ENCODE data around the gene METTL5. TPM values are rescaled to one million over a fixed set of nuclear protein-coding genes. Genes with fewer than 3 reads are reported as not detected.
"Not testable (repeated sequence)": the region's sequence is repeated elsewhere in the genome, so short reads cannot be mapped to it uniquely, and the experiment has no call there.

The METTL5 gene
- 33.2 TPM for total RNA-seq
- long read RNA-seq, transcript METTL5-203 (8 exons, 800 nt), result minor isoform, 5 of 28 reads
- long read RNA-seq, transcript METTL5-206 (8 exons, 880 nt), result major isoform, 10 of 28 reads
- long read RNA-seq, partial matches to known transcripts, result 2 of 28 reads
- long read RNA-seq, other reads (novel, unspliced or antisense), result 8 of 28 reads

DNA sequence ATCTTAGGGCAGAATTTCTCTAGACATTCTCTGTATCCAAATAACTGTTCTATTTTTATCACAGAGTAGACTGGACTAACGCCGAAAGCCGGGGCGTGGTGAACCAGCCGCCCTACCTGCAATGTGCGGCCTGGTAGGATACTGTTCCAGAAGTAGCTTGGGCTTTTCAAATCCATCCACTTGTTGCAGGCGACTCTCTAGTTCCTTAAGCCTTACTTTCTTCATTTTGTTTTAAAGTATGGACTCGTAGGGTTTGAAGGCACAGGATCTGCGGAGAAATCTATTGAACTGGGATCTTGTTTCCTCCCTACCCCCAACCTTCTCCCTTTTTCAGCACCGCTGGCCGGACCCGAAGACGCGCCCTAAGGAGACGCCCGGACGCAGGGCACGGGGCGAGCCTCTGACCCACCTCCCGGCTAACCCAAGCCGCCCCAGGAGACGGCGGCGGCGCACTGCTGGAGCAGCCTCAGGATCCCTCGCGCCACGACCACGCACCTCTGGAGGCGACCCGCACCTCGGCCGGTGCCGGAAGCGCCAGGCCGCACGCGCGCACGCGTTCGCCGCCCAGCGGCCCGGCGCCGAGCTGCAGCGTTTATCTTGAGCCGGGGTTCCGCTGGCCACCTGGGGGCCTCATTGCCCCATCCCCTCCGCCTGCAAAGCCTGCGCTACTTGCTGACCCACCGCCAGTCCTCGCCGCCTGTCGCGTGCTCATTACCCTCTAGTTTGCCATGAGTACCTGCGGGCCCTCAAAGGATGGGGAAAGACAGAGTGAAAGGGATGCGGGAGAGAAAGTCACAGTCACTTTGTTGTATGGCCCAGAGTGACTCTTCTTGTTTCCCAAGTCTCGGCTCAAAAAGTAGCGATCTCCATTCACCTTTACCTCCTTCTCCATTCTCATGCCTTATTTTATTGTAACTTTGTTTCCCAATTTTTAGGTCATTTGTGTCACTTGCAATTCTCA lies at the start of gene METTL5:
Gene METTL5 (minus strand): TSS at position 533 of the 961 bp plus-strand sequence. CDS start 308 bp downstream, at position 225.
- peak within 1 kb of the TSS; percentile 84 for H3K4me3 ChIP-seq
- intact Hi-C loops (cut with DNase I), result no loop called here
- TF ChIP-seq, protein P1, sequence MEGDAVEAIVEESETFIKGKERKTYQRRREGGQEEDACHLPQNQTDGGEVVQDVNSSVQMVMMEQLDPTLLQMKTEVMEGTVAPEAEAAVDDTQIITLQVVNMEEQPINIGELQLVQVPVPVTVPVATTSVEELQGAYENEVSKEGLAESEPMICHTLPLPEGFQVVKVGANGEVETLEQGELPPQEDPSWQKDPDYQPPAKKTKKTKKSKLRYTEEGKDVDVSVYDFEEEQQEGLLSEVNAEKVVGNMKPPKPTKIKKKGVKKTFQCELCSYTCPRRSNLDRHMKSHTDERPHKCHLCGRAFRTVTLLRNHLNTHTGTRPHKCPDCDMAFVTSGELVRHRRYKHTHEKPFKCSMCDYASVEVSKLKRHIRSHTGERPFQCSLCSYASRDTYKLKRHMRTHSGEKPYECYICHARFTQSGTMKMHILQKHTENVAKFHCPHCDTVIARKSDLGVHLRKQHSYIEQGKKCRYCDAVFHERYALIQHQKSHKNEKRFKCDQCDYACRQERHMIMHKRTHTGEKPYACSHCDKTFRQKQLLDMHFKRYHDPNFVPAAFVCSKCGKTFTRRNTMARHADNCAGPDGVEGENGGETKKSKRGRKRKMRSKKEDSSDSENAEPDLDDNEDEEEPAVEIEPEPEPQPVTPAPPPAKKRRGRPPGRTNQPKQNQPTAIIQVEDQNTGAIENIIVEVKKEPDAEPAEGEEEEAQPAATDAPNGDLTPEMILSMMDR (IDR thresholded peaks at IDR 0.05), result peak; percentile 99
- H3K36me3 ChIP-seq, result no peaks in the 10 kb centered on the region
- H3K27ac ChIP-seq, result peak within 1 kb of the TSS; percentile 86
- no peaks in the 10 kb centered on the region for H3K27me3 ChIP-seq (ENCODE audit: low read depth)
- DNase-seq (peak; percentile 89), ATAC-seq (peak; percentile 87 to 90)
- H3K9me3 ChIP-seq, result no peaks in the 10 kb centered on the region
- peaks cover 35% of the 10 kb centered on the region for H3K4me1 ChIP-seq

DNA sequence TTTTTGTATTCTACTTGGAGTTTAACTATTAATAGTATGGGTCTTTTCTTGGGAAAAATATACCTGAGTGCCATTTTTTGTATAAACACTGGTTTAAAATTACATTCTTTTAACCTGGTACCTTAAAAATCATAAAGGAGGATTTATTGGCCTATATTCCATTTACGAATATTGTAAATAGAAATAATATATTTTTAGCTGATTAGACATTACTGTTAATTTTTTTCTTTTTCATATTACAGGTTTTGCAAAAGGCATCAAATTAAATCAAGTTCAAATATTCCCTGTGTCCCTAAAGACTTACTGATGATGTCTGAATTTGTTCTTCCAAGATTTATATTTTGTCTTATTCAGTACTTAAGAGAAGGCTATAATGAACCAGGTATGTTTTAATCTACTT lies 47.3 kb upstream of the METTL5 start:
- Histone ChIP-seq H3K27ac (no peak overlapping the region), H3K4me1 (no peaks in the 10 kb centered on the region), H3K36me3 (peaks cover 11% of the 10 kb centered on the region), H3K27me3 (ENCODE audit: low read depth) (no peaks in the 10 kb centered on the region), H3K9me3 (no peaks in the 10 kb centered on the region), H3K4me3 (no peak overlapping the region)
- DNase-seq, result no peak
- intact Hi-C loops (cut with DNase I), result no loop called here
- TF ChIP-seq, protein P1 (IDR thresholded peaks at IDR 0.05), result no peak
- ATAC-seq, result no peak

DNA sequence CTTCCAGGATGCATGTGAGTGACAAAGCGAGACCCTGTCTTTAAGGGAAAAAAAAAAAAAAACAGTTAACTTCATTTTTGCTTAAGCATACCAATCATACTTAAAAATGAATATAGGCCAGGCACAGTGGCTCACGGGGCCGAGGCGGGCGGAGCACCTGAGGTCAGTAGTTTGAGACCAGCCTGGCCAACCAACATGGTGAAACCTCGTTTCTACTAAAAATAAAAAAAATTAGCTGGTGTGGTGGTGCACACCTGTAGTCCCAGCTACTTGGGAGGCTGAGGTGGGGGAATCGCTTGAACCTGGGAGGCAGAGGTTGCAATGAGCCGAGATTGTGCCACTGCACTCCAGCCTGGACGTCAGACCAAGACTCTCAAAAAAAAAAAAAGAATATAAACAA lies 46.7 kb upstream of the METTL5 start:
- H3K4me1 ChIP-seq; H3K27me3 ChIP-seq (ENCODE audit: low read depth); intact Hi-C loops (cut with DNase I); H3K4me3 ChIP-seq; H3K27ac ChIP-seq; H3K36me3 ChIP-seq; H3K9me3 ChIP-seq; ATAC-seq; DNase-seq: not testable (repeated sequence)

DNA sequence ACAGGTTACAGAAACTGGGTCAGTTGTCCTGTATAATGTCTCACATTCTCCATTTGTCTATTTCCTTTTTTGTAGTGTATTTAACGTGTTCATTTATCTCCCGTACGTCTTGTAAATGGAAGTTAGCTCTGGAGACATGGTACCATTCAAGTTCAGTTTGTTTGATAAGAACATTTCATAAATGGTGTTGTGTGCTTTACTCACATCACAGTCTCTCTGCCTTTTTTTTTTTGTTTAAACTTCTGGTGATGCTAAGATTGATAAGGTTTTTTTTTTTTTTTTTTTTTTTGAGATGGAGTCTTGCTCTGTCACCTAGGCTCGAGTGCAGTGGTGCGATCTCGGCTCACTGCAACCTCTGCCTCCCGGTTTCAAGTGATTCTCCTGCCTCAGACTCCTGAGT lies 44.2 kb upstream of the METTL5 start:
- Histone ChIP-seq H3K36me3 (no peaks in the 10 kb centered on the region), H3K27me3 (ENCODE audit: low read depth) (no peaks in the 10 kb centered on the region), H3K27ac (no peak overlapping the region), H3K4me3 (no peak overlapping the region), H3K9me3 (no peaks in the 10 kb centered on the region), H3K4me1 (peaks cover 4% of the 10 kb centered on the region)
- intact Hi-C loops (cut with DNase I), result no loop called here
- DNase-seq (no peak), ATAC-seq (no peak)
- TF ChIP-seq, protein P1 (IDR thresholded peaks at IDR 0.05), result no peak

DNA sequence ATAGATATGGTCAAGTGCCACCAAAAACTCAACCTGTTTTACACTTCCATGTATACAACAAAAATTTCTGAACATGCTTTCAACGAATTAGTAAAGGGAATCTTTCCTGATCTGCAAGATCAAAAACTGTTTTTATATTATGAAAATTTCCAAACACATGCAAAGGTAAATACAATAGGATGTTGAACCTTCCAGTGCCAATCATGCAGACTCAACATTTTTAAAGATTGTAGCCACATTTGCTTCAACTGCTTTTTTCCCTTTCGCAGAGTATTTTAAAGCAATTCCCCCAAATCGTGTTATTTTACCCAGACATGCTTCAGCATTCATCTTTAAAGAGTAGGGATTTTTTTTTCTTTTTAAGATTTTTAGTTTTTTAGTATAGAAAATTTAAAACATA lies 42.9 kb upstream of the METTL5 start:
- TF ChIP-seq, protein P1 (IDR thresholded peaks at IDR 0.05), result no peak
- no peak overlapping the region for H3K4me3 ChIP-seq
- no peak for ATAC-seq
- H3K27ac ChIP-seq, result no peak overlapping the region
- no peaks in the 10 kb centered on the region for H3K36me3 ChIP-seq
- H3K4me1 ChIP-seq, result peaks cover 4% of the 10 kb centered on the region
- intact Hi-C loops (cut with DNase I), result no loop called here
- no peaks in the 10 kb centered on the region for H3K9me3 ChIP-seq
- no peaks in the 10 kb centered on the region for H3K27me3 ChIP-seq (ENCODE audit: low read depth)
- no peak for DNase-seq

DNA sequence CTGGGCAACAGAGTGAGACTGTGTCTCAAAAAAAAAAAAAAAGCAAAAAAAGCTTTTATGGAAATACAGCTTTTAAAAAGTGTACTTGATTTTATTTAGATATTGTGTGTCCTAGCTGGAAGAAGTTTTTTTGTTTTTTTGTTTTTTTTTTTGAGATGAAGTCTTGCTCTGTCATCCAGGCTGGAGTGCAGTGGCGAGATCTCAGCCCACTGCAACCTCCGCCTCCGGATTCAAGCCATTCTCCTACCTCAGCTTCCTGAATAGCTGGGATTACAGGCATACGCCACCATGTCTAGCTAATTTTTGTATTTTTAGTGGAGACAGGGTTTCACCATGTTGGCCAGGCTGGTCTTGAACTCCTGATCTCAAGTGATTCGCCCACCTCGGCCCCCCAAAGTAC lies 41.5 kb upstream of the METTL5 start:
- ATAC-seq; H3K9me3 ChIP-seq; intact Hi-C loops (cut with DNase I); H3K27ac ChIP-seq; H3K4me1 ChIP-seq; H3K36me3 ChIP-seq; H3K4me3 ChIP-seq; H3K27me3 ChIP-seq (ENCODE audit: low read depth); DNase-seq: not testable (repeated sequence)

Data from lower lobe of right lung (tissue), 2 donors.